ENCODE results near the gene OSBPL3.

GRCh38 chr7:24963218-24963617 is 16.8 kb downstream of the OSBPL3 start:
- no peak for TF ChIP-seq NR1H2 (CRISPR knock-in tag; IDR thresholded peaks at IDR 0.05)
- no peak for TF ChIP-seq ARID4B (CRISPR knock-in tag; IDR thresholded peaks at IDR 0.05; ENCODE audit: borderline replicate concordance)
- TF ChIP-seq, protein P1, sequence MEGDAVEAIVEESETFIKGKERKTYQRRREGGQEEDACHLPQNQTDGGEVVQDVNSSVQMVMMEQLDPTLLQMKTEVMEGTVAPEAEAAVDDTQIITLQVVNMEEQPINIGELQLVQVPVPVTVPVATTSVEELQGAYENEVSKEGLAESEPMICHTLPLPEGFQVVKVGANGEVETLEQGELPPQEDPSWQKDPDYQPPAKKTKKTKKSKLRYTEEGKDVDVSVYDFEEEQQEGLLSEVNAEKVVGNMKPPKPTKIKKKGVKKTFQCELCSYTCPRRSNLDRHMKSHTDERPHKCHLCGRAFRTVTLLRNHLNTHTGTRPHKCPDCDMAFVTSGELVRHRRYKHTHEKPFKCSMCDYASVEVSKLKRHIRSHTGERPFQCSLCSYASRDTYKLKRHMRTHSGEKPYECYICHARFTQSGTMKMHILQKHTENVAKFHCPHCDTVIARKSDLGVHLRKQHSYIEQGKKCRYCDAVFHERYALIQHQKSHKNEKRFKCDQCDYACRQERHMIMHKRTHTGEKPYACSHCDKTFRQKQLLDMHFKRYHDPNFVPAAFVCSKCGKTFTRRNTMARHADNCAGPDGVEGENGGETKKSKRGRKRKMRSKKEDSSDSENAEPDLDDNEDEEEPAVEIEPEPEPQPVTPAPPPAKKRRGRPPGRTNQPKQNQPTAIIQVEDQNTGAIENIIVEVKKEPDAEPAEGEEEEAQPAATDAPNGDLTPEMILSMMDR (IDR thresholded peaks at IDR 0.05), result no peak
- TF ChIP-seq NFYB (CRISPR knock-in tag; conservative IDR thresholded peaks at IDR 0.05; ENCODE audit: low read depth), result no peak
- TF ChIP-seq CBFB (CRISPR knock-in tag; IDR thresholded peaks at IDR 0.05; ENCODE audit: low read depth), result no peak
- TF ChIP-seq ZNF512 (CRISPR knock-in tag; IDR thresholded peaks at IDR 0.05; ENCODE audit: borderline replicate concordance), result no peak
- no peak for TF ChIP-seq ESRRA (CRISPR knock-in tag; IDR thresholded peaks at IDR 0.05; ENCODE audit: borderline replicate concordance)
- no peak for TF ChIP-seq ETV6 (CRISPR knock-in tag; IDR thresholded peaks at IDR 0.05)
